Heart left ventricle (tissue), 13 donors: ENCODE results near the gene STX8.

Experiments
- POLR2A ChIP-seq, 2 donors: fragments of 450-650 bp; IDR thresholded peaks; one replicate each; pipeline ENCODE4 v1.6.1; 2017; ENCODE audit warnings: antibody characterized with exemption in 2 of 2, mild to moderate bottlenecking in 2 of 2, moderate library complexity in 2 of 2
- TF ChIP-seq, protein P1 (sequence below), 12 donors: fragments of 200-600 bp; sonication (generic) in 4 of 12; IDR thresholded peaks; one replicate each; pipeline versions ENCODE4 v1.5.0 to v1.8.0; 2018 to 2022; ENCODE audit warnings: antibody characterized with exemption in 12 of 12, mild to moderate bottlenecking in 5 of 12
- donor health status: ischemic (EF 13 %, LVEDD 7.1; RV severe dilation, severe dysfunction).
- donor health status: DM: no; HTN: yes; CAD: no.
- donor health status: DM: no; HTN: no; CAD: no.
- donor health status: ischemic (EF 25% LVEDD 6.9; RV normal size, moderate dysfunction).
- donor health status: ischemic (EF 25% LVEDD 5.7; RV mildly dilated, moderate dysfunction).
- donor health status: ischemic (EF 35%, LVEDD 5.7; RV mildly dilated, moderate dysfunction).
- donor health status: nonischemic (EF 11% LVEDD 7.7; RV severe dilation, severe dysfunction).
- donor health status: DM: yes; HTN: yes; CAD: no.
- donor health status: PGD.
- donor health status: ischemic (EF 29% LVEDD 5.4; RV normal size, mild dysfunction).
- donor health status: nonischemic (EF 23%, LVEDD 6.1; RV moderate dilation, normal function).

- TF ChIP-seq, protein P1, sequence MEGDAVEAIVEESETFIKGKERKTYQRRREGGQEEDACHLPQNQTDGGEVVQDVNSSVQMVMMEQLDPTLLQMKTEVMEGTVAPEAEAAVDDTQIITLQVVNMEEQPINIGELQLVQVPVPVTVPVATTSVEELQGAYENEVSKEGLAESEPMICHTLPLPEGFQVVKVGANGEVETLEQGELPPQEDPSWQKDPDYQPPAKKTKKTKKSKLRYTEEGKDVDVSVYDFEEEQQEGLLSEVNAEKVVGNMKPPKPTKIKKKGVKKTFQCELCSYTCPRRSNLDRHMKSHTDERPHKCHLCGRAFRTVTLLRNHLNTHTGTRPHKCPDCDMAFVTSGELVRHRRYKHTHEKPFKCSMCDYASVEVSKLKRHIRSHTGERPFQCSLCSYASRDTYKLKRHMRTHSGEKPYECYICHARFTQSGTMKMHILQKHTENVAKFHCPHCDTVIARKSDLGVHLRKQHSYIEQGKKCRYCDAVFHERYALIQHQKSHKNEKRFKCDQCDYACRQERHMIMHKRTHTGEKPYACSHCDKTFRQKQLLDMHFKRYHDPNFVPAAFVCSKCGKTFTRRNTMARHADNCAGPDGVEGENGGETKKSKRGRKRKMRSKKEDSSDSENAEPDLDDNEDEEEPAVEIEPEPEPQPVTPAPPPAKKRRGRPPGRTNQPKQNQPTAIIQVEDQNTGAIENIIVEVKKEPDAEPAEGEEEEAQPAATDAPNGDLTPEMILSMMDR (IDR thresholded peaks at IDR 0.05) = no peak
- TF ChIP-seq POLR2A (IDR thresholded peaks at IDR 0.05) = no peak
Observed at GRCh38 chr17:9410737-9411136, 164.9 kb downstream of the STX8 start.
